ENCODE data around the gene INSL3. TPM values are rescaled to one million over a fixed set of nuclear protein-coding genes. Genes with fewer than 3 reads are reported as not detected.

INSL3 gene
- total and polyA plus RNA-seq, 2 donors from 2014 or later, result not detected

GRCh38 chr19:17866964-17867486 lies 45.7 kb upstream of the INSL3 start:
- Histone ChIP-seq H3K4me1 (ENCODE audit: control insufficient read depth in 2 of 3, insufficient read depth in 2 of 3, low read depth in 1 of 3, low read length in 3 of 3) (no peaks in the 10 kb centered on the region), H3K27me3 (ENCODE audit: control insufficient read depth, insufficient read depth, low read length) (peaks cover 19% of the 10 kb centered on the region), H3K9me3 (ENCODE audit: control insufficient read depth in 2 of 3, insufficient read depth in 1 of 3, low read length in 3 of 3) (no peaks in the 10 kb centered on the region), H3K9ac (ENCODE audit: low read length in 3 of 3) (no peak overlapping the region), H3K36me3 (ENCODE audit: control insufficient read depth in 2 of 3, insufficient read depth in 3 of 3, low read length in 3 of 3) (peaks cover 0 to 26% (median 13%) of the 10 kb centered on the region in 3 donors), H3K4me3 (ENCODE audit: low read length in 3 of 3) (no peak overlapping the region), H3K27ac (ENCODE audit: low read depth in 2 of 2, low read length in 2 of 2) (no peak overlapping the region)
- no peak for TF ChIP-seq CTCF (IDR thresholded peaks at IDR 0.05; ENCODE audit: borderline replicate concordance, extremely low read depth, insufficient read depth)
- DNase-seq, result no peak
- intact Hi-C loops (cut with DNase I), result no loop called here
- no peak for FAIRE-seq

GRCh38 chr19:17866312-17866963 lies 45.1 kb upstream of the INSL3 start:
- Histone ChIP-seq H3K27ac (ENCODE audit: low read depth in 2 of 2, low read length in 2 of 2) (no peak overlapping the region), H3K36me3 (ENCODE audit: control insufficient read depth in 2 of 3, insufficient read depth in 3 of 3, low read length in 3 of 3) (peaks cover 0 to 31% (median 13%) of the 10 kb centered on the region in 3 donors), H3K4me1 (ENCODE audit: control insufficient read depth in 2 of 3, insufficient read depth in 2 of 3, low read depth in 1 of 3, low read length in 3 of 3) (peaks cover 0 to 4% (median 0%) of the 10 kb centered on the region in 3 donors), H3K9me3 (ENCODE audit: control insufficient read depth in 2 of 3, insufficient read depth in 1 of 3, low read length in 3 of 3) (no peaks in the 10 kb centered on the region), H3K9ac (ENCODE audit: low read length in 3 of 3) (no peak overlapping the region), H3K27me3 (ENCODE audit: control insufficient read depth, insufficient read depth, low read length) (peaks cover 17% of the 10 kb centered on the region), H3K4me3 (ENCODE audit: low read length in 3 of 3) (no peak overlapping the region)
- no peak for TF ChIP-seq CTCF (IDR thresholded peaks at IDR 0.05; ENCODE audit: borderline replicate concordance, extremely low read depth, insufficient read depth)
- FAIRE-seq (no peak), DNase-seq (no peak)
- intact Hi-C loops (cut with DNase I), result no loop called here

- no peak for TF ChIP-seq CTCF (IDR thresholded peaks at IDR 0.05; ENCODE audit: borderline replicate concordance, extremely low read depth, insufficient read depth)
- Histone ChIP-seq H3K9me3 (ENCODE audit: control insufficient read depth in 2 of 3, insufficient read depth in 1 of 3, low read length in 3 of 3) (no peaks in the 10 kb centered on the region), H3K4me3 (ENCODE audit: low read length in 3 of 3) (no peak overlapping the region), H3K4me1 (ENCODE audit: control insufficient read depth in 2 of 3, insufficient read depth in 2 of 3, low read depth in 1 of 3, low read length in 3 of 3) (peaks cover 0 to 11% (median 0%) of the 10 kb centered on the region in 3 donors), H3K9ac (ENCODE audit: low read length in 3 of 3) (no peak overlapping the region), H3K36me3 (ENCODE audit: control insufficient read depth in 2 of 3, insufficient read depth in 3 of 3, low read length in 3 of 3) (peaks cover 0 to 31% (median 13%) of the 10 kb centered on the region in 3 donors), H3K27ac (ENCODE audit: low read depth in 2 of 2, low read length in 2 of 2) (no peak overlapping the region), H3K27me3 (ENCODE audit: control insufficient read depth, insufficient read depth, low read length) (peaks cover 12% of the 10 kb centered on the region)
- FAIRE-seq (no peak), DNase-seq (no peak)
- intact Hi-C loops (cut with DNase I), result no loop called here
These were observed 44.3 kb upstream of the INSL3 start for GRCh38 chr19:17865364-17866311.

Data from kidney (tissue), 14 donors.